ENCODE data around the gene NFKBIE.

NFKBIE gene

DNA sequence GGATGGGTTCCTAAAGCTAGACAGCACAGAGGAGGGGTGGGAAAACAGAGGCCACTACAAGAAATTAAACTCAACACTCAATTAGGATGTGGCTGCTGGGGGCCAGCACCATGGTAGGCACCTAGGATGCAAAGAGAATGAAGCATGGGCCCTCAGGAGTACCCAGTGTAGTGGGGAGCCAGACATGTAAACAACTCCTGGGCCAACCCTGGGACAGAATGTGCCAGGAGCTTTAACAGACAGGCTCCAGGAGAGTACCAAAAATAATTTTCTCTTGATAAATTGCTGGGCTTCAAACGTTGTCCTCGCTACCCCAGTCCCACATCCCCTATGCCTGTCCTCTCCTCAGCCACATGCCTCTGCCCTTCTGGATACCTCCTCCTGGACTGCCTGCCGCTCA, 6.6 kb upstream of the NFKBIE start:
- H3K4me3 ChIP-seq (ENCODE audit: low read length), result no peak overlapping the region
- TF ChIP-seq CTCF (conservative IDR thresholded peaks at IDR 0.05; ENCODE audit: low read depth, low read length), result no peak
- DNase-seq (ENCODE audit: low read depth), result no peak

DNA sequence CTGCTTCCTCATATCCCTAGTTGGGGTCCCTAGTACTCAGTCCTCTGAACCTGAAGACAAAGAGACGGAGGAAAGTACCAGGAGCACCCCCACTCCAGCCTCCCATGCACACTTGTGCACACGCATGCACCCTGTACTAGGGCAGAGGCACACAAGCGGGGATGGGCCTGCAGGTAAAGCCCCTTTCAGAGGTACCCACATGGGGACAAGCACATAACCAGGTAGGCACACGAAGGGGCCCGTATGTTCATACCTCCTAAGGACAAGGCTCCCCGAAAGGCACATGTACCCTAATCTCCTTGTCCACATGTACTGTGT, 6.0 kb upstream of the NFKBIE start:
- no peak for TF ChIP-seq CTCF (conservative IDR thresholded peaks at IDR 0.05; ENCODE audit: low read depth, low read length)
- no peak overlapping the region for H3K4me3 ChIP-seq (ENCODE audit: low read length)
- DNase-seq (ENCODE audit: low read depth), result no peak

GRCh38 chr6:44270526-44271405, 5.4 kb upstream of the NFKBIE start:
- no peak for TF ChIP-seq CTCF (conservative IDR thresholded peaks at IDR 0.05; ENCODE audit: low read depth, low read length)
- DNase-seq (ENCODE audit: low read depth), result no peak
- peak overlapping the region; percentile 21 for H3K4me3 ChIP-seq (ENCODE audit: low read length)

GRCh38 chr6:44269921-44270525, 4.7 kb upstream of the NFKBIE start, which contains the start of gene TMEM151B:
TSS of gene TMEM151B (plus strand) at chr6:44270450. CDS start at chr6:44270743, 293 bp downstream.
- no peak for TF ChIP-seq CTCF (conservative IDR thresholded peaks at IDR 0.05; ENCODE audit: low read depth, low read length)
- peak within 1 kb of the TSS; percentile 21 for H3K4me3 ChIP-seq (ENCODE audit: low read length)
- DNase-seq (ENCODE audit: low read depth), result no peak

GRCh38 chr6:44269178-44269920, 4.0 kb upstream of the NFKBIE start:
- H3K4me3 ChIP-seq (ENCODE audit: low read length), result no peak overlapping the region
- DNase-seq (ENCODE audit: low read depth), result no peak
- TF ChIP-seq CTCF (conservative IDR thresholded peaks at IDR 0.05; ENCODE audit: low read depth, low read length), result no peak

DNA sequence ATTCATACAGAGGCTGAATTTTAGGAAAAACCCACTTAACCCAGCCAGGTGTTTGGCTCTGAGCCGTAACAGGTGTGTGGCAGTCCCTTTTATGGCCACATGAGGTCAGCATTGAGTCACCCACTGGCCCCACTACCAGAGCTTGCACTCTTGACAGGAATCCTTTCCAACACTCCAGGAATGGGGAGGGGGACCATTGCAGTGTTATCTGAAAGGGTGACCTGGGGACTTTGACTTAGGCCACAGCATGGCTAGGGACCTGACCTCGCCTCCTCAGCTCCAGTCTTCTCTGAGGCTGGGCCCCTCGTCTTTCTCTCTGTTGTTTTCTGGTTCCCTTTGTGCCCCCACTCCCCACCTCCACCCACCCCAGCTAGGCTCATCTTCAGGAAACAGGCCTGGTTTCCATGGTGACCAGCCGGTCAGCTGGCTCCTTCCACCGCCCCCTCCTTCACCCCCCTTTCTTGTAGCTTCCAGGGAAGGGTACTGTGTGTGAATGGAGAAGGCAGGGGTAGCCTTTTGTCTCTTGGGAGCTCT, 2.8 kb upstream of the NFKBIE start:
- no peak overlapping the region for H3K4me3 ChIP-seq (ENCODE audit: low read length)
- no peak for DNase-seq (ENCODE audit: low read depth)
- peak; percentile 99 for TF ChIP-seq CTCF (conservative IDR thresholded peaks at IDR 0.05; ENCODE audit: low read depth, low read length)
